GM18511 (cell line): Measurements from ENCODE around the gene C3orf49.

Source experiments
- ATAC-seq: cut with Tn5 transposase; IDR thresholded peaks from one replicate; pipeline ENCODE4 v1.9.1; 2021; ENCODE audit warnings: mild to moderate bottlenecking, moderate library complexity; ENCODE audit not compliant: unreplicated experiment

Gene C3orf49, protein sequence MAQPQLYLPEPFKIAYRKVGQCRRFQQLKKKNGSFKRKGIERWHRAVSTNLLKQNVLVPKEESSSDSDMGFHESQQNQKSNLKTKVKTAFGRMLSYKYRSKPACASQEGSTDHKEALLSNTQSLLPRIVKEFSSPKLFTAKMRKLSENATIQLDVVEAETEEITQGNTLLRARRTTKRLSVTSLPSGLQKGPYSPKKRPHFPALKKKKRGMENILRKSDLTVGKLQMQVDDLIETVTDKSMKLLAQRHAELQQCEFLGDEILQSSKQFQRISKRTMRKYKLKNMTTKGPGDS

DNA sequence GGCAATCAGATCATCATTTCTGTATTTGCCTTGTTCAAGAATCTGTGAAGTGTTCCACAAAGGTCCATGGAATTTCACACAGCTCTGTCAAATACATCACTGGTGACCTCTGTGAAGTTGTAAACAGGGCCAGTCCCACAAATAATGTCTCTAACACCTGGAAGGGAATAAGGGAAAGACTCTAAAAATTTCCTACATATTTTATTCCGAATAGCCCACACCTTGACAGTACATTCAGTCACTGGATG, at the start of gene C3orf49:
TSS of gene C3orf49 (plus strand) at position 149 of the 248 bp plus-strand sequence. CDS start 173 bp downstream, outside the sequence.
- no peak for ATAC-seq

DNA sequence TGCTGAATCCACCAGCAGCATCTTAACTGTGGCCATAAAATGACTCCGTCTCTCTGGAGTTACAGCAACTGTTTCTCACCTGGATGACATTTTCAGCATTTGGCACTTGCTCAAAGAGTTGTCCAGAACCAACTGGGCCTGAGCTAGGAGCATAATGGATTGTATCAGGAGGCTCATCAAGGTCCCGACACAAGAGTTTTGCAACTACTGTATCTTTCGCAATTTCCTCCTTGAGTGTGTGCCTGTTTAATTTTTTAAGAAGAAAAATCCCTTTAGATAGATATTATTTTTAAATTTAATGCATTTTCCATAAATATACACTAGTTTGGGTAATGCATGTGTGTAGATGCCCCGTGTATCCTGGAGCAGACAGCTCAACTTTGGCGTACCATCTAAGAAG, 44.3 kb upstream of the C3orf49 start:
- ATAC-seq, result no peak

DNA sequence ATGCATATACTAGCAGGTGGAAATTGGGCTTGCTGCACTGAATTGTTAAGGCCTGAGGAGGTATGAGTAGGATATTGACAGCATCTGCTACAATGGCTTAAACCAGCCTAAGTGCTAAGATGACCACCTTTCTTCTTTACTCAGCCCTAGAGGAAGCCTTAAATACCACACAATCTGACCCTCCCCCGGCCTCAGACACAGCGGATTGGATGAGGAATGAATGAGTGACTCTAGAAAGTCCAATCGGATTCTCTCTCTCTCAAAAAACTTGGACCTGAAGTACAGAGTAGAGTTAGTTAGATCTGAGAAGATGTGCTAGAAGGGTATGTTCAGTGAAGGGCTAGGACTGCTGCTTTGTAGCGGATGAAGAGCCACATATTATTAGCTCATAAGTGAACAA, 39.9 kb upstream of the C3orf49 start:
- ATAC-seq, result no peak

DNA sequence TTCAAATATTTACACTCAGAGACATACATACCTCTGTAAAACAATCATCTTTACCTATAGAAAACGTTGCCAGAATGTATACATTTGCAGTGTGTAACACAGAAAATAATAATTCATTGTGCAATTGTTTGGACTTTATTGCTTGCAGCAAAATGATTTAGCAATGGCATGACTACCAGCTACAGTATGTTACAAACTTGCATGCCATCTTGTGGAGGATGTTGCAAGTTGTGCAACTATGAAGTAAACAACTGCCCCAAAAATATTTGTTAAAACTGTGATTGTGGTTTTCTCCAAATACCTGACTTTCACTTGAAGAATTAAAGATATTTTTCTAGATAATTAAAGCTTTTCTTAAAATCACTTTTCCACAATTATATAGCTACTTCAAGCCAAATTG, 27.1 kb upstream of the C3orf49 start:
- ATAC-seq, result no peak

DNA sequence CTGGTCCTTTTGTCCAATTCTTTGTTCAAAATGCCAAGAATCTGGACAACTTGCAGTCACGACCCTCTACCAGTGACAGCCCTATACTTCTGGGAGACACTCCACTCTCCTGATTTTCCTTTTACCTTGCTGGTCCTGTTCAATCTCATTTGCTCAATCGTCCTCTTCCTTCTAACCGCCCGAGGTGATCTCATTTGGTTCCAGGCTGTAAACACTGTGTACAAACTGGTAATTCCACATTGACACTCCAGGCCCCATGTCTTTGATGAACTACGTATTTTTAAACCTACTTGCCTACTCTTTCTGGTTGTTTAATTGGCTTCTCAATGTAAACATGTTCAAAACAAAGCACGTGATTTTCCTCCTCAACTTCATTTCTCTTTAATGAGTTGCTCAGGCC, 23.7 kb upstream of the C3orf49 start:
- no peak for ATAC-seq

DNA sequence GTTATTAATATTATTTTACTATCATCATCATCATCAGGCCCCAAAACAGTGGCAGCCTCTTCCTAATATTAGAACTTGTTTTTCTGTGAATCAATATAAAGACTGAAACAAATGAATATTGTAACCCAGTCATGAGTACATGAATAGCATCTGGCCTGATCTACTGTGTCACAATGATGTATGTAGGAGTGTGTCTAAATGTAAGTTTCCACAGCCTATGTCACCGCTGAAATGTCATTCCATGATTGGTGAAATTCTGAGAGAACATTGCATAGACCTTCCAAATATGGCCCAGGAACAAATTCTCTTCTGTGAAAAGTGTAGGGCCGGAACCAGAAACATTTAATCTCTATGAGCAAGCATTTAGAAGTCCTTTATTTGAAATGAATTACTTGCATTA, 20.6 kb upstream of the C3orf49 start:
- no peak for ATAC-seq

DNA sequence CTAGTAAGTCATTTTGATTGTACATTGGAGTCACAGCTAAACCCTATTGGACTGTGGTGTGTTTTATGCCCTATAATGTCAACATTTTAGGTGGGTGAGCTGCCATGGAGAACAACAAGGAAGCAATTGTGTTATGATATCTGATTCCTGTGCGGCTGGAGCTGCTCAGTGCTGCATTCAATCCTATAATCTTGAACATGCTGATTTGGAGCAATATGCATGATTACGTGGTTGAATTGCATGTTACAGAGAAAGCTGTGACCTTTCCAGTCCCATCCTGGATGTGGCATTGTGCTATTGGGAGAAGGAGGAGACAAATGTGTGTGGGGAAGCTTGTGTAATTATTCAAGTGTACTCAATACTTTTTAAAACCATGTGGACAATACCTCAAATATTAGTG, 20.1 kb upstream of the C3orf49 start:
- ATAC-seq, result no peak

DNA sequence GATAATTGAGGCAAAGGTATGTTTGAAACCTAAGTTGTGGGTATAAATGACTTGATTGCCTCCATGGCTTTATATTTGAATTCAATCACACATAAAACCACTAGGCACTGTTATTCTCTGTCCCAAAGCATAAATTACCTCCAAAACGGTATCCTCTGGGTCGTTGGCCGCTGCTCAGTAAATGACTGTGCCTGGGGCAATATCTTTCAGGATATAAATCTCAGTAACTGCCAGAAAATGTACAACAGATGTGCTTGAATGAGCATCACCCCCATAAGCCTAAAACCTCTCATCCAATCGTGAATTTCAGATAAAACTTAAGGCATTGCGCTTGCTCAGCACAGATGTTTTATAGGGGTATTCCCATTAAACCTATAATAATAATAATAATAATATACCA, 19.0 kb upstream of the C3orf49 start:
- ATAC-seq, result no peak

DNA sequence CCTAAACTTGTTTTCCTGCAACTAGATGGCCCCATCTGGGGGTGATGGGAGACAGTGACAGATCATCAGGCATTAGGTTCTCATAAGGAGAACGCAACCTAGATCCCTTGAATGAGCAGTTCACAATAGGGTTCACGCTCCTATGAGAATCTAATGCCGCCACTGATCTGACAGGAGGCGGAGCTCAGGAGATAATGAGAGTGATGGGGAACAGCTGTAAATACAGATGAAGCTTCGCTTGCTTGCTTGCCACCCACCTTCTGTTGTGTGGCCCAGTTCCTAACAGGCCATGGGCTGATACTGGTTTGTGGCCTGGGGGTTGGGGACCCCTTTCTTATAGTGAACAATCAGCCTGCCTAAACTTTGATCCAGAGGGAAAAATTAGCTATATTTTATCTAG, 15.2 kb upstream of the C3orf49 start:
- no peak for ATAC-seq

DNA sequence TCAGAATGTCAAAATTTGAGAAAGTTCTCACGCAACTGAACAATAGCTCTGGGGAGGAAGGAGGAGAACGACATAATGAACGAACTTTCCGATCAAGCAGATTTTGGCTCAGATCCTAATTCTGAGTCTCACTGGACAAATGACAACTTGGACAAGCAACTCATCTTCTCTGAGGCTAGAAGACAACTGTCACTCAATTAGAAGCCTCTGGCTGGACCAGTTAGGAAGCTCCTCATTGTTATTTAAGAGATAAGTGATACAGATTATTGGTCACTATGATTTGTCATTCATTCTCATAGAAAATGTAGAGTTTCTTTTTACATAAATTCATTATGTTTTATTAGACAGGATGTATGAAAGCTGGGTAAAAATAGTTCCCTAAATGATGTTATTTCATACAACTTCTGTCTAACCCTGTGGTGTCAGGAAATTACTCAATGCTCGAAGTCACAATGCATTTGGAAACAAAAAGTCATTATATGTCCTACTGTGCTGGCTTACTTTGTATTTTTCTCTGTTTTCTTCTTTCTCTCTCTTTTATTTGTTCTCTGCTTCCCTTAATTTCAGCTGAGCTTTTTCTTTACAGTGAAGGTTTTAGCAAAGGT, 11.0 kb upstream of the C3orf49 start:
- ATAC-seq, result no peak

DNA sequence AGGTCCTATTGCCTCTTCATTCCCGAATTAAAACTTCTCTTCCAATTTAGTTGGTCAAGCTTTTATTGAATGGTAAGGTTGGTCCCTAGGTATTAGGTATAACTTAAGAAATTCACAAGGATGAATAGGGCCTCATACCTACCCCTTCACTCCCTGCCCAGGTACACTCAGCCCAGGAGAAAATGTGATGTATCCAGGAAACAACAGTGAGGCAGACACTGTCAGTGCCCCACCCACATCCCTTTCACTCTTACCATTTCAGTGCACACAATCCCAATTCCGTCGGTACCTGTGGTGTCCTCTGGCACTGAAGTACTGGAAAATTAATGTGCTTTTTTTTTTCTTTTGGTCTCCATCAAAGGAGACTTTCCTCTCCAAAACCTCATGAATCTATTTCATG, 10.5 kb upstream of the C3orf49 start:
- ATAC-seq, result no peak

DNA sequence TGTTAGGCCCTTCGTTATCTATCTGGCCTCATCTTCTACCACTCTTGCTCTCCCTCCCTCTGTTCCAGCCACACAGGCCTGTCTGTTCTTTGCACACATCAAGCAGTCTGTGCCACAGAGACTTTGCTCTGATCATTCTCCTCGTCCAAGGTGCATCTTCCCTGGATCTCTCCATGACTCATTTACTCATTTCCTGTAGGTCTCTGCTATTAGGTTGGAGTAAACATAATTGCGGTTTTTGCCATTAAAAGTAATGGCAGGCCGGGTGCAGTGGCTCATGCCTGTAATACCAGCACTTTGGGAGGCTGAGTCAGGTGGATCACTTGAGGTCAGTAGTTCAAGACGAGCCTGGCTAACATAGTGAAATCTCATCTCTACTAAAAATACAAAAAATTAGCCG, 9.5 kb upstream of the C3orf49 start:
- ATAC-seq, result no peak

DNA sequence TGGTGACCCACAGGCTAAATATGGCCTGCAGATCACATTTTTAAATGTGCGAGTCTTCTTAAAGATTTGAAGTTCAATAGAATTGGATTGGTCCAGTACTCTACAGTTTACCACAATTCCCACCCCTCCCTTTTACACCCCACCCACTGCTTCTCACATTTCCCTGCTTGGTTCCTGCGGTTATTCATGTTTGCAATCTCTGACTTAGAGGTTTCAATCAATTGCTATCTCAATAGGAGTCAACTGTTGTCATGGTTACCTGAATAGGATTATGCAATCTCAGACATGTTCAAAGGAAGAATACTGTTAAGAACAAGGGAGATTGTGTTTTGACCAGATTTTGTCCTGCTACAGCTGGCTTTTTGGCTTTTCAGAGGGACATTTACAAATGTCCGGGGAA, 4.9 kb upstream of the C3orf49 start:
- no peak for ATAC-seq

DNA sequence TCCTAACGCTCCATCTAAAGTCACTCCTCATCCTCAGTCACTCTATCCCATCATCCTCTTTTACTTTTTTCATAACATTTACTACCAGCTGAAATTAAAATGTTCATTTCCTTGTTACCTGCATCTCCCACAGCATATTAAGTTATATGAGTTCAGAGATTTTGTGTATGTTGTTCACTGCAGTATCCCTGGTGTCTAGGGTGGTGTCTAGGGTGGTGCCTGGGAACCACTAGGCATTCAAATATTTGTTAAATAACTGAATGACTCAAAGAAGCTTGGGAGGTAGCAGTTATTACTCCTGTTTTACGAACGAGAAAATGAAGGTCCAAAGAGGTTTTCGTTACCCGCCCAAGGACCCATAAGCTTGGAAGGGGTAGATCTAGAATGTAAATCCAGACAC, 1.9 kb upstream of the C3orf49 start:
- no peak for ATAC-seq

DNA sequence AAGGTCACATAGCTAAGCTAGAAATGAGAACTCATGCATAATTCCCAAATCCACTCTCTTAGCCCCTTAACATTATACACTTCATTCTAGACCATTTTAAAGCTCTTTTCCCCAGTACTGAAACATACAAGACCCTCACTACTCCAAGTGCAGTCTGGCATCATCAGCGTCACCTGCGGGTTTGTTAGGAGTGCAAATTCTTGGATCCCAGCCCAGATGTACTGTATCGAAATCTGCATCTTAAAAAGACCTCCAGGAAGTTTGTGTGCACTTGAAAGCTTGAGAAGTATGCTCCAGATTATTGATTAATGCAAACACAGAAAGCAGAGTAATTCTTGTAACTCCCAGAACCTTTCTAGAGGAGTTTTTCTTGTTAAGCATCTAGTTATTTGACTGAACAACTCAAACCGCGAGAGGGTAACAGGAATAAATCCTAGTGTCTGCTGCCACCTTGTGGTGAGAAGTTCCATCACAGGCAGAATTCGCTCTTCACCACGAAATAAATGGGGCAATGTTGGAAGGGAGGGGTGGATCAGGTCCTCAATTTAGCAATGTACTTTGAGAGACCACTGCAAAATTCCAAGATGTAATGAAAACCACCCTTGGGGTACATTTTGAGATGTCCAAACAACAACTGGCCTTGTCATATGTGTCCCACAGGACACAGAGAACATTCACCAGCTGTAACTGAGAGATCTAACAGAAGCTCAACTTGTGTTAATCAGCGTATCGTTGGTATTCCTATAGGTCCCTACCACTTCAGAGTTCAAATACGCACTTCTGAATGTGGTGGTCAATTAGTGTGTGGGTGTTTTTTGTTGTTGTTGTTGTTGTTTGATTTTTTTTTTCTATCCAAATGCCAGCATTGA, 583 bp upstream of the C3orf49 start:
- ATAC-seq, result peak; percentile 91

DNA sequence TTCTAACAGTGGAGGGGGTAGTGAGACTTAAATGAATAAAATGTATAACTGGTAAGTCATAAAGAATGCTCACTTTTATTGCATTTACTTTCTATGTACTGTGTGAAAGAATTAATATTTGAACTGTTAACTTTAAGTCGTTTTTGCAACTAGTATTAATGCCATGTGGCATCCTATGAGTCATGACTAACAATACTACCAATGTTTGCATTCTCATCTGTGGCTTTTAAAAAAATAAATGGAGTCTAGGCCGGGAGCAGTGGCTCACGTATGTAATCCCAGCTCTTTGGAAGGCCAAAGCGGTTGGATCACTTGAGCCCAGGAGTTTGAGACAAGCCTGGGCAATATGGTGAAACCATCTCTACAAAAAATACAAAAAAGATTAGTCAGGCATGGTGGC, 5.2 kb downstream of the C3orf49 start:
- no peak for ATAC-seq

DNA sequence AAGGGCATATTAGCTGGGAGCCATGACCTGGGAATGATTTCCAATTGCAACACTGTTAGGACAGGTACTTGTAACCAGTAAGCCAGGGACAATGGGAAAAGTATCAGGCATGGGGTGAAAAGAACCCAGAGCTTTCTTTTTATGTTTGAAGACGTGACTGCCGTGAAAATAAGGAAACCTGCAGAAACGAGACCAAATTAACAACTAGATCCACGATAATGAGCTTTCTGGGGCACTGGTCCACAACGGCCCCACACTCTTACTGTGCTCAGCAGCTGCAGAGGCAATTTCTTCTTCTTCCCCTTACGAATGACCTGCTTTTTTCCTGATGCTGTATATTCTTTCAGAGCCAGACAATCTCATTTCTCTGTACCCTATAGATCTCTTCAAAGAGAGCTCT, 11.4 kb downstream of the C3orf49 start:
- ATAC-seq, result no peak

DNA sequence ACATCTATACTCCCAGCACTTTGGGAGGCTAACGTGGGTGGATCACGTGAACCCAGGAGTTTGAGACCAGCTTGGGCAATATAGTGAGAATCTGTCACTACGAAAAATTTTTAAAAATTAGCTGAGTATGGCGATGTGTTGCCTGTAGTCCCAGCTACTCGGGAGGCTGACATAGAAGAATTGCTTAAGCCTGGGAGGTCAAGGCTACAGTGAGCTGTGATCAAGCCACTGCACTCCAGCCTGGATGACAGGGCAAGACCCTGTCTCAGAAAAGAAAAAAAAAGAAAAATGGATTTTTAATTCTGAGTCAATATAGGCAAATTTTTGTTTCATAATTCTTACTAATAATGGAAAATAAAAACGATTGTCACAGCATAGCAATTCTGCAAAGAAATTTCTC, 13.3 kb downstream of the C3orf49 start:
- no peak for ATAC-seq

DNA sequence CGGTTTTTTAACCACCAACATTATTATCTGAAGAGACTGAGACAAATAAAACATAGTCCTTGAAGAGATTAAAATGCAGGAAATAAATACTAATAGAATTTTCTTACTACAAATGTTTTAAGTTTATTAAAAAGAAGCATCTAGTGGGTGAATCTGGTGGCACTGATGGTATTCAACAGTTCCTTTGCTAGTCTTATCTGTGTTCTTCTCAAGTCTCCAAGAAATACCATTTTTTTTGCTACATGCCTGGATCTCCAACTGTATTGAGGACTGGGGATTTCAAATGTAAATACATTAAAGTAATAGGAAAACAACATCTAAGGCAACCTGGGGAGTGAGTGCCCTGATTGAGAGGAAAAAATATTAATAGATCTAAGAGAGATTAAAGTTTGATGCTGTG, 22.6 kb downstream of the C3orf49 start:
- no peak for ATAC-seq

DNA sequence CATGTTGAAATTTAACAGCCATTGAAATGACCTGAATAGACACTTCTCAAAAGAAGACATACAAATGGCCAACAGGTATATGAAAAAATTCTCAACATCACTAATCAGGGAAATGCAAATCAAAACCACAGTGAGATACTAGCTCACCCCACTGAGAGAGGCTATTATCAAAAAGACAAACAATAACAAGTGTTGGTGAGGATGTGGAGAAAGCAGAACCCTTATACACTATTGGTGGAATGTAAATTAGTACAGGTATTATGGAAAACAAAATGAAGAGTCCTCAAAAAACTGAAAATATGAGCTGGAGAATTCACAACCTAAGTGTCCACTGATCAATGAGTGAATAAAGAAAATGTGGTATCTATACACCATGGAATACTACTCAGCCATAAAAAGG, 23.0 kb downstream of the C3orf49 start:
- no peak for ATAC-seq

DNA sequence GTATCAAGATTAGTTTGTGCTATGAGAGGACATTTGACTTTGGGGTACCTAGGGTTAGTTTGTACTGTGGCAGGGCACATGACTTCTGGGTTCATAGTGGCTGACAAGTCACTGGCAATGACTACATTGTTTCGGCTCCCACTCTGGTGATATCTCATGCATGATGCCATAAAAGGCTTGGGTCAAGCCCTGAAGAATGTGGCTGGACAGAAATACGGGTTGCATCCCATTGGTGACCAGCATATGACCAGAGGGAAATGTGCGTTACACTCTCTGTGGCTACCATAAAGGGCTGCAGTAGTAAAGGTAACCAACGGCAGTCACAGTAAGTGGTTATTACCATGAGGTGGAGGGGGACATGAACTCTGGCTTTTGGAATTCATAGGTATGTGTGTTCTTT, 26.1 kb downstream of the C3orf49 start:
- no peak for ATAC-seq

DNA sequence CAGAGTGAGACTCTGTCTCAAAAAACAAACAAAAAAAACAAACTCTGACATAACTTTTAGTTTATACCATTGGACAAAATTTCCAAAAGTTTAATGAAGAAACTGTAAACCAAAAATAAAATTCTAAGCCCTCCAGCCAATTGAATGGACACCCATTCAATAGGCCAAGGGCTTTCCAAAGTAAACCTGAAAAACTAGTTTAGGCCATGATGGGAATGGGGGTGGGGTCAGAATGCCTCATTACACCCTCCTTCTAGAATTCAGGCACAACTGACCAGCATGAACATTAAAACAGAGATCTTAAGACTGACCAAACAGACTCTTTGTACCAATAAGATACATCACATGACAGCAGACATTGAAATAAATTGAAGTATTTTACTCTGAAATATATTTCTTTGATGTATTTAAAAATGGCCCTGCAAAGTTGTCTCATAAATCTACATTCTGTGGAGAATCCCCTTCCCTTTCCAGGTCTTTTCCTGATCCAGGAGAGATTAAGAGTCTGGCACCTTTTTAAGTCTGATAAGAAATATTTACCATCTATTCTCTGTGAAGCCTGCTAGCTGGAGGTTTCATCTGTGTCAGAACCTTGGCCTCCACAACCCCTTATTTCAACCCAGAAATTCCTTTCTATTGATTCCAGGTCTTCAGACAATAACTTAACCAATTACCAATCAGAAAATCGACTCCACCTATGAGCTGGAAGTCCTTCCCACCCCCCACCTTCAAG, 28.8 kb downstream of the C3orf49 start:
- ATAC-seq, result no peak
